A549 (cell line): Measurements from ENCODE around the gene SLC9A3. TPM values are rescaled to one million over a fixed set of nuclear protein-coding genes. Genes with fewer than 3 reads are reported as not detected.

Experiments used
- ATAC-seq, 2 experiments: fragments of 200-7000 bp in 1 of 2; fragments of >200 bp in 1 of 2; cut with Nextera tagmentation in 1 of 2; cut with Tn5 transposase in 1 of 2; 3 replicates each; pipeline versions ENCODE4 v1.8.0 to v1.9.1; 2018 to 2020; ENCODE audit warnings: mild to moderate bottlenecking in 1 of 2, moderate library complexity in 1 of 2
- CTCF ChIA-PET: fragments of 300-600 bp; sonication (Branson Sonifier 250); formaldehyde crosslinking; extraction: SDS; loops from one replicate; lab custom pipeline; 2021; ENCODE audit warnings: antibody characterized with exemption, inconsistent platforms; lab: Yijun Ruan, JAX
- POLR2A ChIA-PET: fragments of 350-600 bp; formaldehyde crosslinking; extraction: SDS; loops from one replicate; lab custom pipeline; 2021; ENCODE audit warnings: antibody characterized with exemption, inconsistent platforms; lab: Yijun Ruan, JAX
- DNase-seq, 2 experiments: peaks; one replicate each; pipeline versions ENCODE4 v3.0.0 to v3.0.0-alpha.2; 2011 to 2016; ENCODE audit warnings: low read depth in 1 of 2, low spot score in 1 of 2
- FAIRE-seq: peaks from 2 replicates; lab custom pipeline; 2011; peaks lifted over from hg19 to GRCh38; lab: Jason Lieb, UNC
- H3K27ac ChIP-seq, 2 experiments: fragments of >200 bp; sonication (Bioruptor Twin); formaldehyde crosslinking; 3 replicates each; pipeline ENCODE4 v1.5.1; 2016 to 2017
- H3K4me1 ChIP-seq: fragments of >200 bp; sonication (Bioruptor Twin); formaldehyde crosslinking; 3 replicates; pipeline ENCODE4 v1.6.1; 2016
- H3K4me2 ChIP-seq: fragments of >200 bp; sonication (Bioruptor Twin); formaldehyde crosslinking; 3 replicates; pipeline ENCODE4 v1.6.1; 2016
- H3K4me3 ChIP-seq: fragments of >200 bp; sonication (Bioruptor Twin); formaldehyde crosslinking; 3 replicates; pipeline ENCODE4 v1.5.1; 2016
- H3K9me3 ChIP-seq: fragments of >200 bp; sonication (Bioruptor Twin); formaldehyde crosslinking; 3 replicates; pipeline ENCODE4 v1.6.1; 2016
- BHLHE40 ChIP-seq: IDR thresholded peaks from 2 replicates; pipeline ENCODE4 v1.6.1; 2012; ENCODE audit warnings: low read depth, low read length, inconsistent platforms
- CBX8 ChIP-seq: fragments of 200-600 bp; sonication (generic); IDR thresholded peaks from 2 replicates; pipeline ENCODE4 v1.6.1; 2016
- CHD2 ChIP-seq: fragments of 150-350 bp; IDR thresholded peaks from 2 replicates; pipeline ENCODE4 v1.6.1; 2014; ENCODE audit warnings: low read length; ENCODE audit not compliant: partially characterized antibody
- EP300 ChIP-seq, 2 experiments: fragments of >200 bp; sonication (Bioruptor Twin); formaldehyde crosslinking; IDR thresholded peaks; 2 replicates in 1 of 2; 3 replicates in 1 of 2; pipeline ENCODE4 v1.6.1; 2016 to 2017
- ESRRA ChIP-seq: fragments of 150-350 bp; IDR thresholded peaks from 2 replicates; pipeline ENCODE4 v1.6.1; 2014; ENCODE audit warnings: mild to moderate bottlenecking, low read length, borderline replicate concordance
- FOSL2 ChIP-seq, 2 experiments: fragments of 450-650 bp in 1 of 2; fragments of >200 bp in 1 of 2; sonication (Bioruptor Twin) in 1 of 2; formaldehyde crosslinking; IDR thresholded peaks; 2 replicates each; pipeline versions ENCODE4 v1.5.0 to v1.6.1; 2016 to 2020; ENCODE audit warnings: mild to moderate bottlenecking in 1 of 2, moderate library complexity in 1 of 2
- FOXS1 ChIP-seq: fragments of 250-450 bp; sonication (Bioruptor Pico); IDR thresholded peaks from 2 replicates; pipeline ENCODE4 v1.5.0; 2020; ENCODE audit warnings: mild to moderate bottlenecking, moderate library complexity
- HOXA7 ChIP-seq: fragments of 250-450 bp; sonication (Bioruptor Pico); IDR thresholded peaks from 2 replicates; pipeline ENCODE4 v1.5.0; 2020; ENCODE audit warnings: mild to moderate bottlenecking, moderate library complexity
- JUN ChIP-seq, 2 experiments: fragments of >200 bp; sonication (Bioruptor Twin); formaldehyde crosslinking; IDR thresholded peaks; 2 replicates in 1 of 2; 3 replicates in 1 of 2; pipeline ENCODE4 v1.6.1; 2016 to 2017
- JUNB ChIP-seq: fragments of >200 bp; sonication (Bioruptor Twin); formaldehyde crosslinking; IDR thresholded peaks from 2 replicates; pipeline ENCODE4 v1.6.1; 2016
- MAFK ChIP-seq: fragments of 450-650 bp; IDR thresholded peaks from 2 replicates; pipeline ENCODE4 v1.6.1; 2014; ENCODE audit not compliant: partially characterized antibody
- NFE2L2 ChIP-seq: fragments of 150-350 bp; conservative IDR thresholded peaks from 2 replicates; pipeline ENCODE4 v1.6.1; 2014; ENCODE audit warnings: low read length
- NR3C1 ChIP-seq: fragments of >200 bp; sonication (Bioruptor Twin); formaldehyde crosslinking; IDR thresholded peaks from 3 replicates; pipeline ENCODE4 v1.6.1; 2017
- POLR2A ChIP-seq: IDR thresholded peaks from 2 replicates; pipeline ENCODE4 v1.6.1; 2012; ENCODE audit warnings: mild to moderate bottlenecking, low read length
- RCOR1 ChIP-seq: fragments of 150-350 bp; IDR thresholded peaks from 2 replicates; pipeline ENCODE4 v1.6.1; 2014; ENCODE audit warnings: antibody characterized with exemption, low read length, low read depth
- RFX5 ChIP-seq: fragments of 450-650 bp; IDR thresholded peaks from 2 replicates; pipeline ENCODE4 v1.7.1; 2014; ENCODE audit warnings: antibody characterized with exemption, mild to moderate bottlenecking, moderate library complexity
- SMC3 ChIP-seq: fragments of >200 bp; sonication (Bioruptor Twin); formaldehyde crosslinking; IDR thresholded peaks from 3 replicates; pipeline ENCODE4 v1.6.1; 2018; ENCODE audit warnings: inconsistent platforms
- TFCP2L1 ChIP-seq: fragments of 250-450 bp; sonication (Bioruptor Pico); IDR thresholded peaks from 2 replicates; pipeline ENCODE4 v1.5.0; 2021; ENCODE audit warnings: mild to moderate bottlenecking
- ZC3H11A ChIP-seq: fragments of 450-650 bp; IDR thresholded peaks from 2 replicates; pipeline ENCODE4 v1.6.1; 2014; ENCODE audit warnings: antibody characterized with exemption, mild to moderate bottlenecking
- ZFP36 ChIP-seq: fragments of 450-650 bp; IDR thresholded peaks from 2 replicates; pipeline ENCODE4 v1.6.1; 2014; ENCODE audit warnings: borderline replicate concordance; ENCODE audit not compliant: partially characterized antibody
- ZNF302 ChIP-seq: fragments of 250-450 bp; sonication (Bioruptor Pico); IDR thresholded peaks from 2 replicates; pipeline ENCODE4 v1.9.0; 2021; ENCODE audit warnings: inconsistent platforms, mild to moderate bottlenecking, moderate library complexity
- whole genome bisulfite sequencing: methylation state at CpG from one replicate; pipeline ENCODE4 v1.1.6; 2017; ENCODE audit errors: missing lambda C conversion rate; 5-methylcytosine and 5-hydroxymethylcytosine counted together
- polyA plus RNA-seq, 4 experiments: library from polyadenylated mRNA; depleted of rRNA in 3 of 4; stranded (reverse); fragments of >200 nt; fragmentation: RNase III in 1 of 4; extraction: RNeasy Plus Mini Kit Qiagen cat#74134 plus additional on column Dnase treatment in 1 of 4; gene quantifications; 2 replicates in 3 of 4; 3 replicates in 1 of 4; pipeline ENCODE4 v1.2.3, GENCODE V29; 2011 to 2017
- TF ChIP-seq, protein P1 (sequence below): fragments of 200-600 bp; sonication (generic); IDR thresholded peaks from 2 replicates; pipeline ENCODE4 v1.6.1; 2016; ENCODE audit warnings: antibody characterized with exemption, mild to moderate bottlenecking, moderate library complexity
- TF ChIP-seq, protein P2 (sequence below): fragments of >200 bp; sonication (Bioruptor Twin); formaldehyde crosslinking; IDR thresholded peaks from 3 replicates; pipeline ENCODE4 v1.6.1; 2016
- TF ChIP-seq, protein P3 (sequence below): fragments of 150-350 bp; IDR thresholded peaks from 2 replicates; pipeline ENCODE4 v1.6.1; 2014; ENCODE audit warnings: low read depth, mild to moderate bottlenecking, low read length
- TF ChIP-seq, protein P4 (sequence below): IDR thresholded peaks from 2 replicates; pipeline ENCODE4 v1.6.1; 2012
- TF ChIP-seq, protein P5 (sequence below): fragments of 250-450 bp; sonication (Bioruptor Pico); IDR thresholded peaks from 2 replicates; pipeline ENCODE4 v1.5.0; 2020; ENCODE audit warnings: low read depth, mild to moderate bottlenecking, moderate library complexity

Gene SLC9A3
- polyA plus RNA-seq, 2 of the 4 experiments (the other 2 are of a cell fraction) = 1.3 TPM

DNA sequence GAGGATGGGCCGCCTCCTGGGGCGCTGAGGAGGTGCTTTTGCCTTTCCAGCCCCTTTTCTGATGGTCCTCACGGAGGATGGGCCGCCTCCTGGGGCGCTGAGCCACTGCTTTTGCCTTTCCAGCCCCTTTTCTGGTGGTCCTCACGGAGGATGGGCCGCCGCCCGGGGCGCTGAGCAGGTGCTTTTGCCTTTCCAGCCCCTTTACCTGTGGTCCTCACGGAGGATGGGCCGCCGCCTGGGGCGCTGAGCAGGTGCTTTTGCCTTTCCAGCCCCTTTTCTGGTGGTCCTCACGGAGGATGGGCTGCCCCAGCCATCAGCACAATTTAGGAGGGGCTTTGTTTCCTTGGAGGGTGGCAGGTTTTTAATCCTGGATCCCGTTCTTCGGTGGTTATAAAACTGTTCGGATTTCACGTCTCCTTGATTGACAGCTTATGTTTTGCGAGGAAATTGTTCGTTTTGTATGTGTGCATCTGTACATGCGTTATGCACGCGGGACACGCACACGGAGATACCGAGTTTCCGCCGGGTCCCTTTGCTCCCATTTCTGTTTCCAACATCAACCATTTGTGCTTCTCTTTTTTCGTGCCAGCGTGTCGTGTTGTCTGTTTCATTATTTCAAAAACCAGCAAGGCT is 34.7 kb upstream of the SLC9A3 start:
- Histone ChIP-seq H3K4me3 (no peak overlapping the region), H3K9me3 (no peaks in the 10 kb centered on the region), H3K4me2 (no peak overlapping the region), H3K4me1 (peaks cover 21% of the 10 kb centered on the region; the same call in 2 of the 3 replicates), H3K27ac (no peak overlapping the region)
- ChIA-PET CTCF (no interaction called here), POLR2A (no interaction called here)
- no peak for FAIRE-seq
- TF ChIP-seq ZC3H11A (no peak), NFE2L2 (no peak), ESRRA (no peak), SMC3 (no peak), RFX5 (no peak), ZNF302 (no peak), JUNB (no peak), TFCP2L1 (CRISPR knock-in tag) (no peak), CHD2 (no peak)
- TF ChIP-seq, protein P1, sequence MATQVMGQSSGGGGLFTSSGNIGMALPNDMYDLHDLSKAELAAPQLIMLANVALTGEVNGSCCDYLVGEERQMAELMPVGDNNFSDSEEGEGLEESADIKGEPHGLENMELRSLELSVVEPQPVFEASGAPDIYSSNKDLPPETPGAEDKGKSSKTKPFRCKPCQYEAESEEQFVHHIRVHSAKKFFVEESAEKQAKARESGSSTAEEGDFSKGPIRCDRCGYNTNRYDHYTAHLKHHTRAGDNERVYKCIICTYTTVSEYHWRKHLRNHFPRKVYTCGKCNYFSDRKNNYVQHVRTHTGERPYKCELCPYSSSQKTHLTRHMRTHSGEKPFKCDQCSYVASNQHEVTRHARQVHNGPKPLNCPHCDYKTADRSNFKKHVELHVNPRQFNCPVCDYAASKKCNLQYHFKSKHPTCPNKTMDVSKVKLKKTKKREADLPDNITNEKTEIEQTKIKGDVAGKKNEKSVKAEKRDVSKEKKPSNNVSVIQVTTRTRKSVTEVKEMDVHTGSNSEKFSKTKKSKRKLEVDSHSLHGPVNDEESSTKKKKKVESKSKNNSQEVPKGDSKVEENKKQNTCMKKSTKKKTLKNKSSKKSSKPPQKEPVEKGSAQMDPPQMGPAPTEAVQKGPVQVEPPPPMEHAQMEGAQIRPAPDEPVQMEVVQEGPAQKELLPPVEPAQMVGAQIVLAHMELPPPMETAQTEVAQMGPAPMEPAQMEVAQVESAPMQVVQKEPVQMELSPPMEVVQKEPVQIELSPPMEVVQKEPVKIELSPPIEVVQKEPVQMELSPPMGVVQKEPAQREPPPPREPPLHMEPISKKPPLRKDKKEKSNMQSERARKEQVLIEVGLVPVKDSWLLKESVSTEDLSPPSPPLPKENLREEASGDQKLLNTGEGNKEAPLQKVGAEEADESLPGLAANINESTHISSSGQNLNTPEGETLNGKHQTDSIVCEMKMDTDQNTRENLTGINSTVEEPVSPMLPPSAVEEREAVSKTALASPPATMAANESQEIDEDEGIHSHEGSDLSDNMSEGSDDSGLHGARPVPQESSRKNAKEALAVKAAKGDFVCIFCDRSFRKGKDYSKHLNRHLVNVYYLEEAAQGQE = no peak
- TF ChIP-seq, protein P2, sequence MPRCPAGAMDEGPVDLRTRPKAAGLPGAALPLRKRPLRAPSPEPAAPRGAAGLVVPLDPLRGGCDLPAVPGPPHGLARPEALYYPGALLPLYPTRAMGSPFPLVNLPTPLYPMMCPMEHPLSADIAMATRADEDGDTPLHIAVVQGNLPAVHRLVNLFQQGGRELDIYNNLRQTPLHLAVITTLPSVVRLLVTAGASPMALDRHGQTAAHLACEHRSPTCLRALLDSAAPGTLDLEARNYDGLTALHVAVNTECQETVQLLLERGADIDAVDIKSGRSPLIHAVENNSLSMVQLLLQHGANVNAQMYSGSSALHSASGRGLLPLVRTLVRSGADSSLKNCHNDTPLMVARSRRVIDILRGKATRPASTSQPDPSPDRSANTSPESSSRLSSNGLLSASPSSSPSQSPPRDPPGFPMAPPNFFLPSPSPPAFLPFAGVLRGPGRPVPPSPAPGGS = no peak
- TF ChIP-seq, protein P3, sequence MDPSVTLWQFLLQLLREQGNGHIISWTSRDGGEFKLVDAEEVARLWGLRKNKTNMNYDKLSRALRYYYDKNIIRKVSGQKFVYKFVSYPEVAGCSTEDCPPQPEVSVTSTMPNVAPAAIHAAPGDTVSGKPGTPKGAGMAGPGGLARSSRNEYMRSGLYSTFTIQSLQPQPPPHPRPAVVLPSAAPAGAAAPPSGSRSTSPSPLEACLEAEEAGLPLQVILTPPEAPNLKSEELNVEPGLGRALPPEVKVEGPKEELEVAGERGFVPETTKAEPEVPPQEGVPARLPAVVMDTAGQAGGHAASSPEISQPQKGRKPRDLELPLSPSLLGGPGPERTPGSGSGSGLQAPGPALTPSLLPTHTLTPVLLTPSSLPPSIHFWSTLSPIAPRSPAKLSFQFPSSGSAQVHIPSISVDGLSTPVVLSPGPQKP = no peak
- 74% methylated on average over 32 of the region's 32 CpGs for WGBS
- ATAC-seq = no peak
- no peak for DNase-seq

DNA sequence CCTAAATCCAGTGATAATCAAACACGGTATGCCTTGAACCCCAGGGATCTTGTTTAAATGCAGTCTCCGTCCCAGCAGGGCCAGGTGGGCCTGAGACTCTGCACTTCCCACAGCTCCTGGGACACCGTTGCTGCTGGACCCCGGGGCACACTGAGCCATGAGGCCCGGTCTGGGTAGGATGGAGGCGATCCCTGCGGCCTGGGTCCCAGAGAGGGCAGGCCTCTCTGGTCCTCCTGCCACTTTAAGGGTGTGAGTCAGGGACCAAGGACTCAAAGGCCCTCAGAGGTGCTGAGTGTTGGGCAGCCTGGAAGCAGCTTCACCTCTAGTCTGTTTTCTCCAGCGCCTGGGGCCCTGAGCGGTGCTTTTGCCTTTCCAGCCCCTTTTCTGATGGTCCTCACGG is 34.1 kb upstream of the SLC9A3 start:
- no peaks in the 10 kb centered on the region for H3K9me3 ChIP-seq
- ChIA-PET CTCF (no interaction called here), POLR2A (no interaction called here)
- H3K4me2 ChIP-seq = no peak overlapping the region
- FAIRE-seq (no peak), DNase-seq (no peak), ATAC-seq (no peak)
- no peak overlapping the region for H3K4me3 ChIP-seq
- H3K27ac ChIP-seq = no peak overlapping the region
- peaks cover 21% of the 10 kb centered on the region; the same call in 2 of the 3 replicates for H3K4me1 ChIP-seq
- WGBS = 67% methylated on average over 8 of the region's 10 CpGs
- no peak for TF ChIP-seq ZFP36
- TF ChIP-seq CBX8 = no peak
- TF ChIP-seq FOSL2 (IDR thresholded peaks at IDR 0.05) = no peak
- no peak for TF ChIP-seq FOSL2 (CRISPR knock-in tag; IDR thresholded peaks at IDR 0.05)
- TF ChIP-seq JUN (IDR thresholded peaks at IDR 0.05) = no peak
- TF ChIP-seq, protein P4, sequence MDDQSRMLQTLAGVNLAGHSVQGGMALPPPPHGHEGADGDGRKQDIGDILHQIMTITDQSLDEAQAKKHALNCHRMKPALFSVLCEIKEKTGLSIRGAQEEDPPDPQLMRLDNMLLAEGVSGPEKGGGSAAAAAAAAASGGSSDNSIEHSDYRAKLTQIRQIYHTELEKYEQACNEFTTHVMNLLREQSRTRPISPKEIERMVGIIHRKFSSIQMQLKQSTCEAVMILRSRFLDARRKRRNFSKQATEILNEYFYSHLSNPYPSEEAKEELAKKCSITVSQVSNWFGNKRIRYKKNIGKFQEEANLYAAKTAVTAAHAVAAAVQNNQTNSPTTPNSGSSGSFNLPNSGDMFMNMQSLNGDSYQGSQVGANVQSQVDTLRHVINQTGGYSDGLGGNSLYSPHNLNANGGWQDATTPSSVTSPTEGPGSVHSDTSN = no peak
- no peak for TF ChIP-seq RCOR1
- no peak for TF ChIP-seq HOXA7 (CRISPR knock-in tag)
- TF ChIP-seq NR3C1 = no peak
- TF ChIP-seq SMC3 = no peak
- no peak for TF ChIP-seq ZC3H11A
- TF ChIP-seq FOXS1 (CRISPR knock-in tag) = no peak
- TF ChIP-seq POLR2A = no peak
- TF ChIP-seq MAFK = no peak
- TF ChIP-seq, protein P3 = no peak
- no peak for TF ChIP-seq EP300 (IDR thresholded peaks at IDR 0.05)
- no peak for TF ChIP-seq RFX5
- TF ChIP-seq, protein P2 = no peak
- TF ChIP-seq BHLHE40 = no peak
- TF ChIP-seq, protein P5, sequence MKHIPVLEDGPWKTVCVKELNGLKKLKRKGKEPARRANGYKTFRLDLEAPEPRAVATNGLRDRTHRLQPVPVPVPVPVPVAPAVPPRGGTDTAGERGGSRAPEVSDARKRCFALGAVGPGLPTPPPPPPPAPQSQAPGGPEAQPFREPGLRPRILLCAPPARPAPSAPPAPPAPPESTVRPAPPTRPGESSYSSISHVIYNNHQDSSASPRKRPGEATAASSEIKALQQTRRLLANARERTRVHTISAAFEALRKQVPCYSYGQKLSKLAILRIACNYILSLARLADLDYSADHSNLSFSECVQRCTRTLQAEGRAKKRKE (CRISPR knock-in tag) = no peak
- no peak for TF ChIP-seq TFCP2L1 (CRISPR knock-in tag)
